Right atrium auricular region (tissue), 2 donors: ENCODE measurements around the gene VOPP1. TPM values are rescaled to one million over a fixed set of nuclear protein-coding genes. Genes with fewer than 3 reads are reported as not detected.

Experiments
- DNase-seq: peaks from one replicate; pipeline ENCODE4 v3.0.0-alpha.2; 2019; ENCODE audit warnings: low spot score
- H3K27ac ChIP-seq, 2 donors: fragments of 200-600 bp; sonication (generic); 1 replicate in 1 of 2; 2 replicates in 1 of 2; pipeline ENCODE4 v1.5.1; 2016 to 2019
- H3K27me3 ChIP-seq, 2 donors: fragments of 200-600 bp; sonication (generic); one replicate each; pipeline versions ENCODE4 v1.5.1 to v1.6.0; 2017 to 2019
- H3K36me3 ChIP-seq: fragments of 200-600 bp; sonication (generic); one replicate; pipeline ENCODE4 v1.5.1; 2016
- H3K4me1 ChIP-seq, 2 donors: fragments of 200-600 bp; sonication (generic); one replicate each; pipeline versions ENCODE4 v1.5.1 to v1.6.0; 2017 to 2019
- H3K4me3 ChIP-seq, 2 donors: fragments of 200-600 bp; sonication (generic); 1 replicate in 1 of 2; 2 replicates in 1 of 2; pipeline ENCODE4 v1.5.1; 2017 to 2019; ENCODE audit warnings: mild to moderate bottlenecking in 1 of 2, moderate library complexity in 1 of 2
- H3K9me3 ChIP-seq, 2 donors: fragments of 200-600 bp; sonication (generic); one replicate each; pipeline ENCODE4 v1.5.1; 2019
- CTCF ChIP-seq, 2 donors: fragments of 200-600 bp; sonication (generic); IDR thresholded peaks; one replicate each; pipeline ENCODE4 v1.5.1; 2019; ENCODE audit warnings: antibody characterized with exemption in 2 of 2
- total RNA-seq, 2 donors: library from RNA; depleted of rRNA; stranded (reverse); fragments of >200 nt; gene quantifications; one replicate each; pipeline ENCODE4 v1.1.0, GENCODE V29; 2016

The VOPP1 gene
- total RNA-seq, 2 donors from 2014 or later: 21.4 to 24.1 TPM

GRCh38 chr7:55591282-55591931, 19.1 kb upstream of the VOPP1 start:
- no peak for DNase-seq
- no peak overlapping the region for H3K4me3 ChIP-seq
- no peak for TF ChIP-seq CTCF (IDR thresholded peaks at IDR 0.05)
- H3K36me3 ChIP-seq: no peaks in the 10 kb centered on the region
- H3K4me1 ChIP-seq: peaks cover 0 to 7% of the 10 kb centered on the region in 2 donors
- H3K27ac ChIP-seq: no peak overlapping the region
- no peaks in the 10 kb centered on the region for H3K27me3 ChIP-seq
- H3K9me3 ChIP-seq: no peaks in the 10 kb centered on the region

- H3K4me3 ChIP-seq: no peak overlapping the region
- H3K9me3 ChIP-seq: no peaks in the 10 kb centered on the region
- TF ChIP-seq CTCF (IDR thresholded peaks at IDR 0.05): no peak
- H3K36me3 ChIP-seq: no peaks in the 10 kb centered on the region
- no peak for DNase-seq
- H3K27ac ChIP-seq: no peak overlapping the region
- peaks cover 0 to 7% of the 10 kb centered on the region in 2 donors for H3K4me1 ChIP-seq
- no peaks in the 10 kb centered on the region for H3K27me3 ChIP-seq
Observed at GRCh38 chr7:55590517-55591281, 18.4 kb upstream of the VOPP1 start.

- Histone ChIP-seq H3K27ac (no peak overlapping the region), H3K36me3 (no peaks in the 10 kb centered on the region), H3K4me3 (no peak overlapping the region), H3K4me1 (peaks cover 0 to 7% of the 10 kb centered on the region in 2 donors), H3K9me3 (no peaks in the 10 kb centered on the region), H3K27me3 (no peaks in the 10 kb centered on the region)
- TF ChIP-seq CTCF (IDR thresholded peaks at IDR 0.05): no peak
- no peak for DNase-seq
Observed at GRCh38 chr7:55589905-55590304, 17.6 kb upstream of the VOPP1 start.

- TF ChIP-seq CTCF (IDR thresholded peaks at IDR 0.05): no peak
- Histone ChIP-seq H3K27ac (no peak overlapping the region), H3K4me3 (no peak overlapping the region), H3K36me3 (no peaks in the 10 kb centered on the region), H3K27me3 (no peaks in the 10 kb centered on the region), H3K4me1 (peaks cover 0 to 7% of the 10 kb centered on the region in 2 donors), H3K9me3 (no peaks in the 10 kb centered on the region)
- no peak for DNase-seq
Observed at GRCh38 chr7:55588976-55589604, 16.8 kb upstream of the VOPP1 start.

- Histone ChIP-seq H3K9me3 (no peaks in the 10 kb centered on the region), H3K4me3 (no peak overlapping the region), H3K4me1 (peaks cover 0 to 3% of the 10 kb centered on the region in 2 donors), H3K27ac (no peak overlapping the region), H3K36me3 (no peaks in the 10 kb centered on the region), H3K27me3 (no peaks in the 10 kb centered on the region)
- no peak for TF ChIP-seq CTCF (IDR thresholded peaks at IDR 0.05)
- no peak for DNase-seq
Observed at GRCh38 chr7:55588379-55588699, 16.0 kb upstream of the VOPP1 start.
